HG03095 (cell line): Measurements from ENCODE around the gene CXCL14.

ENCODE experiments used
- ATAC-seq: cut with Tn5 transposase; IDR thresholded peaks from one replicate; pipeline ENCODE4 v1.9.1; 2021; ENCODE audit warnings: moderate library complexity; ENCODE audit not compliant: unreplicated experiment

CXCL14 gene, protein sequence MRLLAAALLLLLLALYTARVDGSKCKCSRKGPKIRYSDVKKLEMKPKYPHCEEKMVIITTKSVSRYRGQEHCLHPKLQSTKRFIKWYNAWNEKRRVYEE

DNA sequence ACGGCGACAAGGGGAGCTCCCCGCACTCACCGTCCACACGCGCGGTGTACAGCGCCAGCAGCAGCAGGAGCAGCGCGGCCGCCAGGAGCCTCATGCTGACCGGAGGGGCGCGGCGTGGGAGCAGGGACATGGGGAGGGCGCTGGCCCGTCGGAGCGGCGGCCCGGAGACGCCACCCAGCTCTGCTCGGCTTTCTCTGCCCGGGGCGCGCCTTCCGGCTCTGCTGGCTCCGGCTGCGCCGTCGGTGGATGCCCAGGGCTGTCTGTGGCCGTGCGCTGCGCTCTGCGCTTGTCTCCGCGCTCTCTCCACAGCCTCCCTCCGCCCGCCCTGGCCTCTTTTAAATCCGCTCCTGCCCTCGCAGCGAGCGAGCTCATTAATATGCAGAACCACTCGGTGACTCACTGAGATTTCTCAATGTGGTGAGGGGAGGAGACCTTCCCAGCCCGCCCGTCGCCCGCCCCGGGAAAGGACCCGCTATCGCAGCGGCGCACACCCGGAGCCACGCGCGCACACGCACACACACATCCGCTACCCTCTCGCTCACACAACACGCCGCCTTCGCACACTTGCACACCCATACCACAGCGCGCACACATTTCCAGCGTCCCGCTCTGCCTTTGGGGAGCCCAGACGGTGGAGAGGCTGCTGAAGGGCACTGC lies at the start of gene CXCL14:
TSS of gene CXCL14 (minus strand) at position 307 of the 657 bp plus-strand sequence. CDS start at position 94, 213 bp downstream.
- ATAC-seq = no peak

DNA sequence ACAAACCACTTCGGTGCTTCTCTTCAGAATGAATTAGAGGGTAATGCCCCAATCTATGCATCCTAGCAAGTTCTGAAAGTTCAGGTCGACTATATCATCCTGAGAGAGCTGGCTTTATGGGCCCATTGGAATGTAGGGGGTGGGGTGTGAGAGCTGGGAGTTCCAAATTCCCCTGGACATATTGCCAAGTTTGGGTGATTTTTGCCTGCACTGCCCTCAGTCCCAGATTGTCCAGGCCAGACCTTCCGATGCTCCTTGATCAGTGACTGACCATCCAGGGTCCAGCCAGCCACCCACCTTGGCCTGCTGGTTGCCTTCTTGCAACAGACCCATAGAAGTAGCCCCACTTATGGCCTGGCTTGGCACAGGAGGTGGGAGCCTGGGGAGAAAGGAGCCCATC lies 47.8 kb upstream of the CXCL14 start:
- no peak for ATAC-seq

DNA sequence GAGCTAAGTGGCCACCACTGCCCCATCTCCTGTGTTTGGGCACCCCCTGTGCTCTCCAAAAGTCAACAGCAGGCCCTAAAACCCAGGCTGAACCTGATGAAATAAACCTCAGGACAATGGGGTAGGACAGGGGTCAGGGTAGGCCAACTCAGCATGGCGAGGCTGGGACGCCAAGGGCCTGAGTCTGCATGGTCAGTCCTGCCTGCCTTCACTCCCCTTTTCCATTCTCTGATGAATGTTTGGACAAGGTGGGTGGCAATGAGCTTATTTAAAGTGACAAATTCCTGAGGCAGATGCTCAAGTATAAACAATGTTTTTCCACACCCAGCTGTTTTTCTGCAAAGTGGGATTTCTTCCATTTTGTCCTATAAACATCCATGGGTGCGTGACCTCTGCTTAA lies 47.2 kb upstream of the CXCL14 start:
- no peak for ATAC-seq

DNA sequence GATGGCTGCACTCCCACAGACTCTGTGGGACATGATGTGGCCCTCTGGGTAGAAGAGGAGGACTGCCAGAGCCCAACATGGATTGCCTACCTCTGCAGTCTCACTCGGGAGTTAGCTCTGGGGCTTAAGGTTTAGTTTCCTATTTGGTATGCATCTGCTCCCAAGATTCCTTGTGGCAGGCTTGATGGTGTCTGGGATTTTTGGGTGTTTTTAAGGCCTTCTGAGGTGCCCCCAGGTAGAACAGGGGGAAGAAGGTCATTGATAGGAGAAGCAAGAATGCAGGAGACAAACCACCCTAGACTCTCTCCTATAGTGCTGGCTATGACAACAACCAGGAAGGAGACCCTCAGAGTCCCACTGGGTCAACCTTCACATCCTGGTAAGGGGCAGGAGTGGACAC lies 46.7 kb upstream of the CXCL14 start:
- no peak for ATAC-seq

DNA sequence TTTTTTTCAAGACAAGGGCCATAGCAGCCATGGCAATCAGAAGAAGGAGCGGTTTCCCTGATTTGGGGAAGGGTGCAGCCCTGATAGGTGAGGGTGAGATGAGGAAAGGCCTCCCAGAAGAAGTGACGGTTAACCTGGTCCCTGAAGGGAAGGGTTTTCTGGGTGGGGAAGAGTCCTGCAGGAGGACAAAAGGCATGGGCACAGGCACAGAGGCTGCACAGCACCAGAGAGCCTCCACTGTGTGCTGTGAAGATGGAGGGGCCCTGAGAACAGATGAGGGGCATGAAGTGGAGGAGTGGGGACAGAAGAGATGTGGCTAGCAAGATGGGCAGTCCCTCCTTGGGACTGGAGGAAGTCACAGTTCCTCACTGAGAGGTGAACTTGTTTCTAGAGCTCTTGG lies 46.3 kb upstream of the CXCL14 start:
- no peak for ATAC-seq

DNA sequence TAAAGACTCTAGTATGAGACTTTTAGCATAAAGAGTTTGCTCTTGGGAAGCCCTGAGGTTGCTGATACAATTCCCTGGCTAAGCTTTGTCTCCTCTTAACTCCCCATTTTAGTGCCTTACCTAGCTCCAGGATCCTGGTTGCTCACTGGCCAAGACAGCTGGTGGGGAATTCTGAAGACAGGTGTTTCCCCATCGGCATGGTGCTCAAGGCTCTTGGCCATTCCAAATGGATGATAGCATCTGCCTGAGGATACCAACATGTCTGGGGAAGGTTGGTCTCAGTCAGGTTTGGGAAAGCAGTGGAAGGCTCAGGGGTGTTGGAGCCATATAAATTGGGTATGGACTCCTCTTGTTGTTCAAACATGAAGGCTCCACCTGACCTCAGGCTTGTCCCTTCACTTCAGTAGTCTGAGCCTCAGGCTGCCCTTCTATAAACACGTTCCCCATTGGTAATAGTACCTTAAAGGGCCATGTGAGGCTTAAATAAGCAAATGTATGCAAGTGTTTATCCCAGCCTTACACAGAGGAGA lies 44.5 kb upstream of the CXCL14 start:
- ATAC-seq = no peak

DNA sequence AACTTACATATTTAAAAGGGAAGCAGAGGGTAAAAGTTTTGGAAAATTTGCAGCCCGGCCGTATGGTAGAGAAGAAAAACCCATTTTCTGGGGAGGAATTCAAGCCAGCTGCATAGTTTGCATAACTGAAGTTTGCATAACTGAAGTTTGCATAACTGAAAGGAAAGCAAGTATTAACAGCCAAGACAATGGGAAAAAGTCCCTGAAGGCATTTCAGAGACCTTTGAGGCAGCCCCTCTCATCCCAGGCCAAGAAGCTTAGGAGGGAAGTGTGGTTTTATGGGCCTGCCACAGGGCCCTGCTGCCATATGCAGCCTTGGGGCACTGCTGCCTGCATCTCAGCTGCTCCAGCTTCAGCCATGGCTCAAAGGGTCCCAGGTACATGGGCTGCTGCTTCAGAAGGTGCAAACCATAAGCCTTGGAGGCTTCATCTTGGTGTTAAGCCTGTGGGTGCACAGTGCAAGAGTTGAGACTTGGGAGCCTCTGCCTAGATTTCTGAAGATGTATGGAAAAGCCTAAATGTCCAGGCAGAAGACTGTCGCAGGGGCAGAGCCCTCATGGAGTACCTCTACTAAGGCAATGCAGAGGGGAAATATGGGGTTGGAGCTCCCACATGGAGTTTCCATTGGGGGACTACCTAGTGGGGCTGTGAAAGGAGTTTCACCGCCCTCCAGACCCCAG lies 36.9 kb upstream of the CXCL14 start:
- ATAC-seq = no peak

DNA sequence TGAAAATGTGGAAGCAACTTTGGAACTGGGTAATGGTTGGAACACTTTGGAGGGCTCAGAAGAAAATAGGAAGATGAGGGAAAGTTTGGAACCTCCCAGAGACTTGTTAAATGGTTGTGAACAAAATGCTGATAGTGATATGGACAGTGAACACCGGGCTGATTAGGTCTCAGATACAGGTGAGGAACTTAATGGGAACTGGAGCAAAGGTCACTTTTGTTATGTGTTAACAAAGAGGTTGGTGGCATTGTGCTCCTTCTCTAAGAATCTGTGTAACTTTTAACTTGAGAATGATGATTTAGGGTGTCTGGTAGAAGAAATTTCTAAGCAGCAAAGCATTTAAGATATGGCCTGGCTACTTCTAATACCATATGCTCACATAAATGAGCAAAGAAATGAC lies 36.4 kb upstream of the CXCL14 start:
- ATAC-seq = no peak

DNA sequence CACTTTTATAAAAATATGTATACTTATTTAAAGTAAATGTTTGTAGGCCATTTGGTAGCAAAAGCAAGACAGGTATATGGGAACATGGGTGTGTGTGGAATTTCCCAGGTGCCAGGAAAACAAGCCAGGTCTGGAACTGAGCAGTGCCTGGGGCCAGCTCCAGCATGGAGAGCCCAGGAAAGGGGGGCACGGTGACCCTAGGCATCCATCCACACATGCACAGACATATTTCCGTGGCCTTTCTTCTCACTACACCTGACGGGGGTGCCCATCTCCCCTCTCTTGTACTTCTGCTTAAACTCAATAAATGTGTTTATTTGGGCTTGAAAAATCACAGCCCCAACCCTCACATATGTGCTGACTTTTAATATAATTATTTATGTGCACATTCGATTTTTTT lies 31.2 kb upstream of the CXCL14 start:
- ATAC-seq = no peak

DNA sequence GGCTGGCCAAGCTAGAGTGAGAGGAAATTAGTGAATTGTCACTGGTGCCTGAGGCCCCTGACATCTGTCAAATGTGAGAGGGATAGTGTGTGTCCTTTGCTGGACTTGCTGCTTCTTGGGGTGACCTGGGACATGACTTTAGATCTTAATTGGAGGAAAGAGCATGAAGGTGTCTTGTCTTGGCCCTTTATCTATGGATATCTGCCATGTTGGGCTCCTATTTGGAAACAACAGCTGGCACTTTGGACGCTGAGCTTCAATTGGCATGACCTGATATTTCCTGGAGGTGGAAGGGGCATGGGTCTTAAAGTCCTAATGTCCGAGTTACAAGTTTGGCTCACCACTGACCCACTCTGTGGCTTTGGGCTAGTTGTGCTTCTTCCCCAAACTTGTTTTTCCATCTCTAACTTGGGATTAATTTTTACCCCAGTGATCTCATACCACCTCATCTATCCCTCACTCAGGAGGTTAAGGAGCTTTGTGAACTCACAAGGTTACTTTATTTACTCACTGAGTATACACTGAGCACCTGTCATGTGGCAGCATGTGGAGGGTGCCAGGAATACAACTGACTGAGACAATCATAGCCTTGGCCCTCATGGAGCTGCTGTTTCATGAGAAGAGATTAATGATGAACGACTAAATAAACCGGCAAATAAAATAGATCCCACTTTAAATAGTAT lies 30.1 kb upstream of the CXCL14 start:
- ATAC-seq = no peak

DNA sequence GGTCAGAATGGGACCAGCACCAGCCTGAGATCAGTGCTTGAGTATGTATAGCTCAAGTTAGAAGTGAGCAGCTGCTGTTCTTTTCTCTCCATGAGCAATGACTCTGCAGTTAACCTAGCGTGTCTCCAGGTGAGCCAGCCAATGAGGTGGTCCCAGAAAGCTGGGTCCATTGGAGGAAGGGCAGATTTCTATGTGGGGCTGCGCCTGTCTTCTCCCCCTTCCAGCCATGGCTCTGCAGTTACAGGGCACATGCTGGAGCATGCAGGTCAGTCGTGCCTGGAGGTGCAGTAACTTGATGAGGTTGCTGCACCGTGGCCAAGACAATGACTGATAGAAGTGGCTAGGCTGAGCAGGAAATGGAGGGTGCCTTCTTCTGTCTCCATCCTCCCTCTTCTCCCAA lies 29.6 kb upstream of the CXCL14 start:
- no peak for ATAC-seq

DNA sequence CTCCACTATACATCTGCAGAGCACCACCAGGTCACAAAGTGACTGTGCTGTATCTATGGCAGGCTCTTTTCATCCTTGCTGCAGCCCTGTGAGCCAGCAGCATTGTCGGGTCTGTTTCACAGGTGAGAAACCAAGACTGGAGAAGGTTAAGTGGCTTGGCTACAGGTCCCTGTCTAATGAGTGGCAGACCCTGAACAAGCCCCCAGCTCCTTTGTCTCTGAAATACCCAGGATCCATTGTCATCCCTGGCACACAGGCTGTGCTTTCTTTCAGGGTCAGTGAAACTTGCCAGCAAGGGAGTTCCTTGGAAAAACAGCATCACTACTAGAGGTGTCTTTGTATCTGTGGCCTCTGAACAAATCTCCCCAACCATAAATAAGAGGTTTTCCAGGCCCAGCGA lies 27.6 kb upstream of the CXCL14 start:
- ATAC-seq = no peak

DNA sequence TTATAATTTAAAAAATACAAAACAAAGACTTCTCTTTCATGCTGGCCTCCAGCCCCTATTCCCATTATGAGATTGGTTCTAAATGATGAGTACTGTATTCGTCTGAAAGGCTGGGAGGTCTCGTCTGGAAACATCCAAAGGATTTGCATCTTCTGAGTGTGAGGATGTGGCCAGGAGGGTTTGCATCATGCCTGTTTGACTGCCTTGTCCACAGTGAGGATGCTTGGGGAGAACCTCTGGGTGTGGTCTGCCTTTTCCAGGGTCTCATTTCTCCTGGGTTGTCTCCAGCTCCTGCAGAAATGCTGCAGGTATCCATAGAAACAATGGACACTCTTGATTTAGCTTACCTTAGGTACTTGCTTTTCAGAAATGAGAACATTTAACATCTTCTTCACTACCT lies 26.4 kb upstream of the CXCL14 start:
- ATAC-seq = no peak

DNA sequence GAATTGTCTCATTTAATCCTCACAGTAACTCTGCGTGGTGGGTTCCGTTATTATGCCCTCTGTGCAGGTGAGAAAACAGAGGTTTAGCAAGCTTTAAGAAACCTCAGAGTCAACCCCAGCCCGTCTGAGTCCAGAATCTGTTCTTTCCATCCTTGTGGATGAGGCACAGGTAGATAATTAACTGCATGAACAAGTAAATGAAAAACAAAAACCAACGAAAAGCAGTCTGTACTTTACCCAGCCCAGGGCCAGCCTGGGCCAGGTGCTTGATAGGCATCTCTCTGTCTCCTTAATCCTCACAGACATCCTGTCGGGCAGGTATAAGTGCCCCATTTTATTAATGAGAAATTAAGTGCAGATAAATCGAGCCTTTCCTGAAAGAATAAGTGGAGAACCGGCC lies 25.3 kb upstream of the CXCL14 start:
- no peak for ATAC-seq

DNA sequence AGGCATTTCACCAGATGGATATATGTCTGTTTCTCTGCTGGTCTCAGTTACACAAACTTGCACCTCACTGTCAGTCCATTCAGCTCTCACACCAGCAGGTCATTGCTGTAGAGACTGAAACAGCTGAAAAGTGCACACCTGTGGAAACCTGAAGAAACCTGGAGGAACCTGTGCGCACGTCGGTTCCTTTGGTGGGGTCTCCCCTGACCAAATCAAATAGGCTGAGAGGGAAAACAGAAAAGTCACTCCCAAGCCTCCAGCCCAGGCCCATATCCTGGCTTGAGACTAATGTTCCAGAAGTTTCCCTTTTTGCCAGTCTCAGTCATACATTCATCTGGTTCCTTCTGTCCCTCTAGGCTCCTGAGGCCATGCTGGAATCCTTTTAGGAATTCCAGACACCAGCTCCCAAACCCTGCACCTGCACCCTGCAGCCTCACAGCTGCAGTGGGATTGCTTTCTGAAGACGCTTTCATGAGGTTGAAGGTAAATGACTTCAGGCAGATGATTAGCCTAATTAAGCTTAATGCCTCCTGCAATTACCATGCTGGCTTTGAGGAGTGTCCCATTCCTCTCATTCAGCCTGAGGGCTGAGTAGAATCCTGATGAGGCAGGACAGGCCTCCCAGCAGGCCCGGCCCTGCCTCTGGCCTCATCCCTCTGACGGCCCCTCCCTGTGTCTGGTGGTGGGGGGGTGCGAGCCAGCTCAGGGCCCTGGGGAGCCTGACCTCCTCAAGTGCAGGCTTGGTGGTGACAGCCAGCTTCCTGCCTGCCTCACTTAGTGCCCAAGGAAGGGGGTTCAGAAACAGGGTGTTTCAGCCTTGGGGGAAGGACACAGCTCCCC lies 24.3 kb upstream of the CXCL14 start:
- ATAC-seq = no peak

DNA sequence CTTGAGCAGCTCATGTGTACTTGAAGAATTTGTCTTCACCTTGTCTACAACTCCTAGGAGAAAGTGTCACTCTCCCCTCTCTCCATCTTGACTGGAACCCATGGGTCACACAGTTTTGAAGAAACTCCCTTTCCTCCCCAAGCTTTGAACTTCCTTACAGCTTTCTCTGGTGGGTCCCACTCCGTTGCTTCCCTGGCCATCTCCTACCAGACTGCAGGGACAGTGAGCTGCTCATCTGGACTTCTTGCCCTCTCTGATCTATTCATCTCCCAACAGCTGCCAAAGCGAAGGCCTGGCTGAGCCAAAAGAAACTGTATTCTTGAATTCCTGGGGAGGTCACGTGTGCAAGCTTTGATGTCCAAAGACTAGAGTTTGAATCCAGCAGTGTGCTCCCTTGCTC lies 22.7 kb upstream of the CXCL14 start:
- no peak for ATAC-seq

DNA sequence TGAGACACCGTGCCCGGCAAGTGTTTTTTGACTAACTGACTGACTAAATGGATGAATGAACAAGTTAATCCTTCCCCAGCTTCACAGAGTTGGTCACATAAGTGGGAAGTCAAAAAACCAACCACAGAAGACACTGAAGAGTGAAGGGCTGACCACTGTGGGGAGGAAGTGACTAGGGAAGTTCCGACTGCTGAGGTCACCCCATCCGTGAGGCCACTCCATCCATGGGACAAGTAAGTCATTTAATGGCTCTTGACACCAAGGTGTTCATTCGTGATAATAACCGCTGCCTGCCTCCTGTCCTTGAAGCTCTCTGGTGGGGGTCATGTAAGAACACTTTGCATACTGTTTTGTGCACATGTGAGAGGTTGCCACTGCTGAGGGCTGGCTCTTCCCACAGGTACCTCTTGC lies 22.2 kb upstream of the CXCL14 start:
- no peak for ATAC-seq

DNA sequence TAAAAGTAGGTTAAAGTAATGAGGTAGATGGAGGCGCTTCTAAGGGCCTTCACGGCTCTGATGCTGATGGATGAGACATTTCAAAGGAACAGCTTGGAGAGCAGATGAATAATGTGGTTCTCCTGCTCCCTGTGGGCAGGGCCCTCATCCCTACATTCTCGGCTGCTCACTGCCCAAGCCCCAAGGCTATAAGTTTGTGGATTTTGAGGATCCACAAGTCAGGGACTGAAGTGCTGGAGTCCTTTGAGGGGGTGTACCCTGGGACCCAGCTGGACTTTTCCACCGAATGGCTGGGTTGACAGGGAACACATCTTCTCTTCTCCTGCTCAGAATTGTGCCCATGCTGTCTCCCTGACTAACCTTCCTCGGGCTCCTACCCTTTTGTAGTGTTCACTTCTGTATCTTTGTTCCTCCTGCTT lies 21.4 kb upstream of the CXCL14 start:
- no peak for ATAC-seq

DNA sequence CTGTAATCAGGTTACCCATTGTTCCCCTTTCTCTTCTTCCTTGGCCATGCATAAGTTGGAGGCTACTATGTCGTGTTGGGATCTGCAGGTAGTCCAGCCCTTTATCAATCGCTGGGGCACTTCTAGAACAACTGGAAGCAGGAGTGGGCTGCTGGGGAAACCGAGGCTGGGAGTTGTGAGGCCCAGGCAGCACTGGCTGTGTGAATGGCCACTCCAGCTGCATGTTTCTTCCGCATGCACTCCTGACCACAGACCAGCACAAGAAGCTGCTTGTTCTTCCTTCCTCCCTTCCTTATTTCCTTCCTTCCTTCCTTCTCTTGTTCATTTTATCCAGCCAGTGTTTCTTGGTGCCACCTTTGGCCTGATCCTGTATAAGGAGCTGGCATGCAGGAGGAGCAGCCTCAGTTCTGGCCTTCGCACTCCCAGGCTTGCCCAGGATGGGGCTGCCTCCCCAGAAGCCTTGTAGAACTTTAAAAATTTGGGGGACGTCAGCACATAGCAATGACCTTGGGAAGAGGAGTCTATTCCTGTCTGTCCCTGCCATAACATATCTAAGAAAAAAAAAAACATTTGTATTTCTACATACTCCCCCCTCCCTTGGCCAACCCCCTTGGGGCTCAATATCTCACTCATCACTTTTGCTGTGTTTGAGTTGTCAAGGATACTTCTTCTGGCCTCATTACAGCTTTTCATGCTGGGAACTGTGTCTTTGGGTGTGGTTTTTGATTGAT lies 20.8 kb upstream of the CXCL14 start:
- ATAC-seq = no peak

DNA sequence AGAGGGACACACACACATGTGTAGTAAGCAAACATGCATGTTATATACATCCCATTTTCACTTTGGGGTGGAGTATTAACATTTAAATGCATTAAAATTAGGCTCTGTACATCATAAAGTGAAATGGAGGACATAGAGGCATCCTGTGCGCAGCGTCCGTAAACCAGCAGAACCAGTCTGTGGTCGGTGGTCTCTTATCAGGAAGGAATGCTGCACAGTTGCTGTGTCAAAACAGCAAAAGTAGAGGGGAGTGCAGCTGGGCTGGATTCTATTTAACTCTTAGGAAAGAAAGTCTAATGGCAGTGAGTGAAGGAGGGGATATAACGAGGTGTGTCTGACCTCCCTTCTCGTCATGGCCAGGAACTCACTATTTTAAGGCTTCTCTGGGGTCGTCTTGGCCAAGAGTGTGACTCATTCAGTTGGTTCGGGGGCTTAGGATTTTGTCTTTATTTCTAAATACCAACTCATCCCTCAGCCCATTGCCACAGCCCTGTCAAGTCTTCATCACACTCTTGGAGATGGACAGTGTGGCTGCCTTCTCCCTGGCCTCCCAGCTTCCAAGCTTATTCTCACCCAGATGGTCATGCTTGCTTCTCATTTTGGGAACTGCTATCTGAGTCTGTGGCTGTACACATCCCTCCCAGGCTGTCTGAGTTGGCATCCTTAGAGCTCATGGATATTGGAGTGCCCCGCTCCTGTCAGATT lies 20.1 kb upstream of the CXCL14 start:
- no peak for ATAC-seq
